Measurements from ENCODE around the gene RNF39.
"Not testable (repeated sequence)": the region's sequence is repeated elsewhere in the genome, so short reads cannot be mapped to it uniquely, and the experiment has no call there.

The RNF39 gene

DNA sequence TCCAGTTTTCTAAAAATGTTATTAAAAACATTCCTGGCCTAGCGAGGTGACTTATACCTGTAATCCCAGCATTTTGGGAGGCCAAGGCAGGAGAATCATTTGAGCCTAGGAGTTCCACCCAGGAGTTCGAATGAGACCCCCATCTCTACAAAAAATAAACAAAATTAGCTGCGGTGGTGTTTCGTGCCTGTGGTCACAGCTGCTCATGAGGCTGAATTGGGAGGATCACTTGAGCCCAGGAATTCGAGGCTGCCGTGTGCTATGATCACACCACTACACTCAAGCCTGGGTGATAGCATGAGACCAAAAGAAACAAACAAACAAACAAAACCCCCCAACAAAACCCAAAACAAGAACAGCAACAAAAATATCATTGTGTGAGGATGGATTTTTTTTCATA, 34.3 kb downstream of the RNF39 start:
- no peak overlapping the region for H3K9ac ChIP-seq (ENCODE audit: low read length)
- H3K4me1 ChIP-seq (ENCODE audit: insufficient read depth, low read length, severe bottlenecking): no peaks in the 10 kb centered on the region
- no peaks in the 10 kb centered on the region for H4K20me1 ChIP-seq (ENCODE audit: insufficient read depth, low read length)
- no peaks in the 10 kb centered on the region for H3K36me3 ChIP-seq (ENCODE audit: insufficient read depth, low read length)
- H3K27me3 ChIP-seq (ENCODE audit: insufficient read depth, low read length): no peaks in the 10 kb centered on the region
- no peak overlapping the region for H3K4me2 ChIP-seq (ENCODE audit: low read length)
- H3K27ac ChIP-seq (ENCODE audit: low read depth, low read length, poor library complexity, severe bottlenecking): no peak overlapping the region
- TF ChIP-seq, protein P1, sequence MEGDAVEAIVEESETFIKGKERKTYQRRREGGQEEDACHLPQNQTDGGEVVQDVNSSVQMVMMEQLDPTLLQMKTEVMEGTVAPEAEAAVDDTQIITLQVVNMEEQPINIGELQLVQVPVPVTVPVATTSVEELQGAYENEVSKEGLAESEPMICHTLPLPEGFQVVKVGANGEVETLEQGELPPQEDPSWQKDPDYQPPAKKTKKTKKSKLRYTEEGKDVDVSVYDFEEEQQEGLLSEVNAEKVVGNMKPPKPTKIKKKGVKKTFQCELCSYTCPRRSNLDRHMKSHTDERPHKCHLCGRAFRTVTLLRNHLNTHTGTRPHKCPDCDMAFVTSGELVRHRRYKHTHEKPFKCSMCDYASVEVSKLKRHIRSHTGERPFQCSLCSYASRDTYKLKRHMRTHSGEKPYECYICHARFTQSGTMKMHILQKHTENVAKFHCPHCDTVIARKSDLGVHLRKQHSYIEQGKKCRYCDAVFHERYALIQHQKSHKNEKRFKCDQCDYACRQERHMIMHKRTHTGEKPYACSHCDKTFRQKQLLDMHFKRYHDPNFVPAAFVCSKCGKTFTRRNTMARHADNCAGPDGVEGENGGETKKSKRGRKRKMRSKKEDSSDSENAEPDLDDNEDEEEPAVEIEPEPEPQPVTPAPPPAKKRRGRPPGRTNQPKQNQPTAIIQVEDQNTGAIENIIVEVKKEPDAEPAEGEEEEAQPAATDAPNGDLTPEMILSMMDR (IDR thresholded peaks at IDR 0.05; ENCODE audit: low read length): no peak
- TF ChIP-seq EZH2 (IDR thresholded peaks at IDR 0.05; ENCODE audit: borderline replicate concordance, low read length): no peak
- H3K9me3 ChIP-seq (ENCODE audit: low read length): no peaks in the 10 kb centered on the region
- H3F3A ChIP-seq (ENCODE audit: insufficient read depth, low read length): no peaks in the 10 kb centered on the region; the same call in 1 of the 2 replicates
- H3K4me3 ChIP-seq (ENCODE audit: low read depth, low read length, poor library complexity, severe bottlenecking): no peak overlapping the region
- no peaks in the 10 kb centered on the region for H3K79me2 ChIP-seq (ENCODE audit: insufficient read depth, low read length)
- H3K9me2 ChIP-seq (ENCODE audit: low read depth, low read length): no peaks in the 10 kb centered on the region
- no peak overlapping the region for H2AFZ ChIP-seq (ENCODE audit: low read length)

GRCh38 chr6:30037182-30037788, 38.3 kb downstream of the RNF39 start:
- Histone ChIP-seq H3K79me2 (ENCODE audit: insufficient read depth, low read length) (no peaks in the 10 kb centered on the region), H3K36me3 (ENCODE audit: insufficient read depth, low read length) (no peaks in the 10 kb centered on the region), H3K27me3 (ENCODE audit: insufficient read depth, low read length) (no peaks in the 10 kb centered on the region), H3K9ac (ENCODE audit: low read length) (no peak overlapping the region), H3K4me1 (ENCODE audit: insufficient read depth, low read length, severe bottlenecking) (no peaks in the 10 kb centered on the region), H3K9me3 (ENCODE audit: low read length) (no peaks in the 10 kb centered on the region), H3K27ac (ENCODE audit: low read depth, low read length, poor library complexity, severe bottlenecking) (no peak overlapping the region), H3K4me3 (ENCODE audit: low read depth, low read length, poor library complexity, severe bottlenecking) (no peak overlapping the region), H3F3A (ENCODE audit: insufficient read depth, low read length) (no peaks in the 10 kb centered on the region; the same call in 1 of the 2 replicates), H2AFZ (ENCODE audit: low read length) (no peak overlapping the region), H3K4me2 (ENCODE audit: low read length) (no peak overlapping the region), H3K9me2 (ENCODE audit: low read depth, low read length) (no peaks in the 10 kb centered on the region), H4K20me1 (ENCODE audit: insufficient read depth, low read length) (no peaks in the 10 kb centered on the region)
- no peak for TF ChIP-seq EZH2 (IDR thresholded peaks at IDR 0.05; ENCODE audit: borderline replicate concordance, low read length)
- TF ChIP-seq, protein P1 (IDR thresholded peaks at IDR 0.05; ENCODE audit: low read length): peak; percentile 65

- H4K20me1 ChIP-seq (ENCODE audit: insufficient read depth, low read length): no peaks in the 10 kb centered on the region
- H3K27me3 ChIP-seq (ENCODE audit: insufficient read depth, low read length): no peaks in the 10 kb centered on the region
- H3K27ac ChIP-seq (ENCODE audit: low read depth, low read length, poor library complexity, severe bottlenecking): no peak overlapping the region
- TF ChIP-seq, protein P1 (IDR thresholded peaks at IDR 0.05; ENCODE audit: low read length): no peak
- TF ChIP-seq EZH2 (IDR thresholded peaks at IDR 0.05; ENCODE audit: borderline replicate concordance, low read length): no peak
- H3F3A ChIP-seq (ENCODE audit: insufficient read depth, low read length): no peaks in the 10 kb centered on the region; the same call in 1 of the 2 replicates
- H3K4me1 ChIP-seq (ENCODE audit: insufficient read depth, low read length, severe bottlenecking): no peaks in the 10 kb centered on the region
- no peak overlapping the region for H3K4me3 ChIP-seq (ENCODE audit: low read depth, low read length, poor library complexity, severe bottlenecking)
- no peaks in the 10 kb centered on the region for H3K36me3 ChIP-seq (ENCODE audit: insufficient read depth, low read length)
- no peaks in the 10 kb centered on the region for H3K79me2 ChIP-seq (ENCODE audit: insufficient read depth, low read length)
- H3K9ac ChIP-seq (ENCODE audit: low read length): no peak overlapping the region
- no peaks in the 10 kb centered on the region for H3K9me2 ChIP-seq (ENCODE audit: low read depth, low read length)
- no peak overlapping the region for H2AFZ ChIP-seq (ENCODE audit: low read length)
- H3K4me2 ChIP-seq (ENCODE audit: low read length): no peak overlapping the region
- H3K9me3 ChIP-seq (ENCODE audit: low read length): no peaks in the 10 kb centered on the region
Observed at GRCh38 chr6:30035784-30036183, 39.8 kb downstream of the RNF39 start.

- H3K9ac ChIP-seq (ENCODE audit: low read length); H2AFZ ChIP-seq (ENCODE audit: low read length); H3F3A ChIP-seq (ENCODE audit: insufficient read depth, low read length); H3K4me3 ChIP-seq (ENCODE audit: low read depth, low read length, poor library complexity, severe bottlenecking); H3K36me3 ChIP-seq (ENCODE audit: insufficient read depth, low read length); H3K79me2 ChIP-seq (ENCODE audit: insufficient read depth, low read length); H3K27ac ChIP-seq (ENCODE audit: low read depth, low read length, poor library complexity, severe bottlenecking); H3K27me3 ChIP-seq (ENCODE audit: insufficient read depth, low read length); H4K20me1 ChIP-seq (ENCODE audit: insufficient read depth, low read length); H3K9me3 ChIP-seq (ENCODE audit: low read length); H3K9me2 ChIP-seq (ENCODE audit: low read depth, low read length); H3K4me2 ChIP-seq (ENCODE audit: low read length); H3K4me1 ChIP-seq (ENCODE audit: insufficient read depth, low read length, severe bottlenecking): not testable (repeated sequence)
Observed at GRCh38 chr6:30033440-30033839, 42.1 kb downstream of the RNF39 start.

Measured in OCI-LY1 (cell line).